Osteoblast (primary cell): ENCODE data around the gene UBASH3A. TPM values are rescaled to one million over a fixed set of nuclear protein-coding genes. Genes with fewer than 3 reads are reported as not detected.

Experiments used
- DNase-seq: peaks from one replicate; pipeline ENCODE4 v3.0.0; 2011; ENCODE audit warnings: low spot score, mixed read lengths; ENCODE audit not compliant: insufficient read length; ENCODE audit errors: missing footprints
- H2AFZ ChIP-seq: 2 replicates; pipeline ENCODE4 v1.6.0; 2011; ENCODE audit warnings: mild to moderate bottlenecking, low read length
- H3K27ac ChIP-seq: 2 replicates; pipeline ENCODE4 v1.5.1; 2011; ENCODE audit warnings: mild to moderate bottlenecking, low read depth, low read length, moderate library complexity
- H3K27me3 ChIP-seq: 2 replicates; pipeline ENCODE4 v1.6.0; 2012; ENCODE audit warnings: mild to moderate bottlenecking, control low read depth, inconsistent platforms, low read length, moderate library complexity; ENCODE audit not compliant: insufficient read depth
- H3K36me3 ChIP-seq: 2 replicates; pipeline ENCODE4 v1.5.1; 2011; ENCODE audit warnings: mild to moderate bottlenecking, low read length, control low read depth, moderate library complexity; ENCODE audit not compliant: insufficient read depth
- H3K4me1 ChIP-seq: 2 replicates; pipeline ENCODE4 v1.5.1; 2011; ENCODE audit warnings: mild to moderate bottlenecking, low read length, control low read depth, moderate library complexity; ENCODE audit not compliant: insufficient read depth
- H3K4me2 ChIP-seq: 2 replicates; pipeline ENCODE4 v1.6.0; 2011; ENCODE audit warnings: mild to moderate bottlenecking, low read length; ENCODE audit not compliant: insufficient read depth
- H3K4me3 ChIP-seq: fragments of 200-600 bp; sonication (generic); 3 replicates; pipeline ENCODE4 v1.5.1; 2012; ENCODE audit warnings: mild to moderate bottlenecking, low read length, inconsistent platforms; ENCODE audit not compliant: insufficient read depth
- H3K79me2 ChIP-seq: 2 replicates; pipeline ENCODE4 v1.6.0; 2012; ENCODE audit warnings: mild to moderate bottlenecking, low read length, control low read depth, inconsistent platforms; ENCODE audit not compliant: insufficient read depth
- H3K9me3 ChIP-seq: 2 replicates; pipeline ENCODE4 v1.5.1; 2011; ENCODE audit warnings: low read depth, low read length, control low read depth
- H4K20me1 ChIP-seq: 2 replicates; pipeline ENCODE4 v1.6.0; 2012; ENCODE audit warnings: mild to moderate bottlenecking, low read length, control low read depth; ENCODE audit not compliant: insufficient read depth
- CTCF ChIP-seq: IDR thresholded peaks from 2 replicates; pipeline ENCODE4 v1.5.1; 2011; ENCODE audit warnings: mild to moderate bottlenecking, low read depth, low read length, moderate library complexity; ENCODE audit errors: extremely low read depth
- total RNA-seq: library from RNA; depleted of rRNA; stranded (reverse); fragments of >200 nt; gene quantifications from 2 replicates; pipeline ENCODE4 v1.2.3, GENCODE V29; 2012

The UBASH3A gene
- total RNA-seq, 1 donor: not detected

DNA sequence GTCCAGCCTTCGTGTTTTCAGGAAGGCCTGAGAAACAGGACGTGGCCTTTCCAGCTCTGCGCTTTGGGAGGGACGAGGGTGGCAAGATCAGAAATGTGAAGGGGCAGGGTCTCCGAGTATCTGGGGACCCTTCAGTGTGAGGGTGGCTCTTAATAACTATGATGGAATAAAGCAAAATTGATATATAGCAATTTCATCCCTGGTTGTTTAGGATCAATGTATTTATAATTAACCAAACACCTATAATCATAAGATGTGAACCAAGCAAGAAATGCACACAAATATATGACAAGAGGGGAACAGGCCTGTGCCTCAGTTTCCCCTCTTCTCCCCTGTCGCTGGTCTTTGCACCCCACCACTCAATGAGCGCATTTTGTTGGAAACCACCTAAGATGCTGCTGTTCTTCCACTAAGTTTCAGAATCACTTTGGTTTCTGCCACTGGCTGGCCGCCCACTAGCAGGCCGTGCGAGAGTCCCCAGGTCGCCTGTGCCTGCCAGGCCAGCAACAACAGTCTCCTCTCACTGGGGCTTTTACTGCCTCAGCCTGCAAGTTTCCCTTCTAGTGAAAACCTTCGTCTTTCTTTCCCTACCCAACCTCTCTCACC is 36.6 kb downstream of the UBASH3A start:
- no peaks in the 10 kb centered on the region for H3K4me1 ChIP-seq
- H3K9me3 ChIP-seq: no peaks in the 10 kb centered on the region
- no peak for TF ChIP-seq CTCF
- H3K4me3 ChIP-seq: no peak overlapping the region
- H3K4me2 ChIP-seq: no peak overlapping the region
- no peaks in the 10 kb centered on the region for H3K79me2 ChIP-seq
- no peaks in the 10 kb centered on the region for H3K36me3 ChIP-seq
- H3K27me3 ChIP-seq: no peaks in the 10 kb centered on the region
- DNase-seq: no peak
- H4K20me1 ChIP-seq: no peaks in the 10 kb centered on the region
- no peak overlapping the region for H3K27ac ChIP-seq
- no peak overlapping the region for H2AFZ ChIP-seq

GRCh38 chr21:42441963-42442362 is 38.3 kb downstream of the UBASH3A start:
- Histone ChIP-seq H3K79me2 (no peaks in the 10 kb centered on the region), H3K27ac (no peak overlapping the region), H3K4me1 (no peaks in the 10 kb centered on the region), H3K36me3 (no peaks in the 10 kb centered on the region), H4K20me1 (no peaks in the 10 kb centered on the region), H2AFZ (no peak overlapping the region), H3K9me3 (no peaks in the 10 kb centered on the region), H3K4me2 (no peak overlapping the region), H3K4me3 (no peak overlapping the region), H3K27me3 (no peaks in the 10 kb centered on the region)
- DNase-seq: no peak
- TF ChIP-seq CTCF: no peak

- no peaks in the 10 kb centered on the region for H3K27me3 ChIP-seq
- no peaks in the 10 kb centered on the region for H3K9me3 ChIP-seq
- DNase-seq: no peak
- TF ChIP-seq CTCF: no peak
- H4K20me1 ChIP-seq: no peaks in the 10 kb centered on the region
- no peak overlapping the region for H3K4me2 ChIP-seq
- H3K27ac ChIP-seq: no peak overlapping the region
- no peak overlapping the region for H3K4me3 ChIP-seq
- H3K4me1 ChIP-seq: no peaks in the 10 kb centered on the region
- no peaks in the 10 kb centered on the region for H3K79me2 ChIP-seq
- no peak overlapping the region for H2AFZ ChIP-seq
- no peaks in the 10 kb centered on the region for H3K36me3 ChIP-seq
Observed at GRCh38 chr21:42443181-42443785, 39.6 kb downstream of the UBASH3A start.

- H3K4me3 ChIP-seq: no peak overlapping the region
- H3K9me3 ChIP-seq: no peaks in the 10 kb centered on the region
- no peaks in the 10 kb centered on the region for H3K36me3 ChIP-seq
- H3K27ac ChIP-seq: no peak overlapping the region
- H4K20me1 ChIP-seq: no peaks in the 10 kb centered on the region
- no peak overlapping the region for H2AFZ ChIP-seq
- H3K4me2 ChIP-seq: no peak overlapping the region
- no peaks in the 10 kb centered on the region for H3K79me2 ChIP-seq
- no peaks in the 10 kb centered on the region for H3K4me1 ChIP-seq
- DNase-seq: no peak
- no peak for TF ChIP-seq CTCF
- no peaks in the 10 kb centered on the region for H3K27me3 ChIP-seq
Observed at GRCh38 chr21:42443876-42444744, 40.4 kb downstream of the UBASH3A start.
